Astrocyte of the cerebellum (primary cell): ENCODE data around the gene FOXK2.

ENCODE experiments used
- DNase-seq: peaks from one replicate; pipeline ENCODE4 v3.0.0-alpha.2; 2011; ENCODE audit warnings: low read depth
- H3K4me3 ChIP-seq: 2 replicates; pipeline ENCODE4 v1.5.1; 2011; ENCODE audit warnings: mild to moderate bottlenecking, low read depth, low read length, moderate library complexity
- CTCF ChIP-seq: IDR thresholded peaks from 2 replicates; pipeline ENCODE4 v1.5.1; 2012; ENCODE audit warnings: low read length, low read depth, moderate library complexity, mild to moderate bottlenecking; ENCODE audit errors: missing control alignments
- in situ Hi-C: cut with HindIII; loops from 2 replicates; pipeline ENCODE4 v1.10.0; 2017; ENCODE audit warnings: low sequenced_read_pairs

The FOXK2 gene

GRCh38 chr17:82638183-82638773, 118.7 kb downstream of the FOXK2 start:
- TF ChIP-seq CTCF = no peak
- in situ Hi-C loops = no loop called here
- no peak for DNase-seq

GRCh38 chr17:82639628-82640027, 120.1 kb downstream of the FOXK2 start:
- no peak overlapping the region for H3K4me3 ChIP-seq
- in situ Hi-C loops = no loop called here
- TF ChIP-seq CTCF = no peak
- no peak for DNase-seq

More at GRCh38 chr17:82638183-82638773, 118.7 kb downstream of the FOXK2 start:
- no peak overlapping the region for H3K4me3 ChIP-seq

- no peak for DNase-seq
- no peak overlapping the region for H3K4me3 ChIP-seq
- in situ Hi-C loops = no loop called here
- no peak for TF ChIP-seq CTCF
Observed at GRCh38 chr17:82640036-82640435, 120.5 kb downstream of the FOXK2 start.

GRCh38 chr17:82642022-82642421, 122.5 kb downstream of the FOXK2 start:
- H3K4me3 ChIP-seq = no peak overlapping the region
- no peak for DNase-seq
- no peak for TF ChIP-seq CTCF
- in situ Hi-C loops = no loop called here

GRCh38 chr17:82644148-82644547, 124.6 kb downstream of the FOXK2 start:
- in situ Hi-C loops = no loop called here
- TF ChIP-seq CTCF = no peak
- H3K4me3 ChIP-seq = no peak overlapping the region
- DNase-seq = no peak

- no peak overlapping the region for H3K4me3 ChIP-seq
- no peak for DNase-seq
- in situ Hi-C loops = no loop called here
- no peak for TF ChIP-seq CTCF
Observed at GRCh38 chr17:82645516-82645915, 126.0 kb downstream of the FOXK2 start.
